Type B pancreatic cell (in vitro differentiated cells): ENCODE data around the gene SUCLG2. TPM values are rescaled to one million over a fixed set of nuclear protein-coding genes. Genes with fewer than 3 reads are reported as not detected.

ENCODE experiments used
- DNase-seq: peaks from one replicate; pipeline ENCODE4 v3.0.0; 2021; ENCODE audit warnings: mixed read lengths; ENCODE audit not compliant: unreplicated experiment; ENCODE audit errors: extremely low spot score
- H3K27ac Mint-ChIP-seq: 2 replicates; pipeline ENCODE4 v1.8.0; 2021; ENCODE audit warnings: mild to moderate bottlenecking, mixed read lengths
- H3K27me3 Mint-ChIP-seq: 2 replicates; pipeline ENCODE4 v1.8.0; 2021; ENCODE audit warnings: mixed read lengths
- H3K36me3 Mint-ChIP-seq: 2 replicates; pipeline ENCODE4 v1.8.0; 2021; ENCODE audit warnings: mixed read lengths
- H3K4me1 Mint-ChIP-seq: one replicate; pipeline ENCODE4 v1.8.0; 2021; ENCODE audit warnings: mixed read lengths; ENCODE audit not compliant: unreplicated experiment
- H3K4me3 Mint-ChIP-seq: 2 replicates; pipeline ENCODE4 v1.8.0; 2021; ENCODE audit warnings: mild to moderate bottlenecking, mixed read lengths
- H3K9me3 Mint-ChIP-seq: 2 replicates; pipeline ENCODE4 v1.8.0; 2021; ENCODE audit warnings: mixed read lengths
- total RNA-seq: library from RNA; stranded (reverse); gene quantifications from 2 replicates; pipeline ENCODE4 v1.2.1, GENCODE V29; 2021; ENCODE audit warnings: low replicate concordance
- TF ChIP-seq, protein P1 (sequence below): fragments of 200-600 bp; sonication (generic); conservative IDR thresholded peaks from 2 replicates; pipeline ENCODE4 v1.5.0; 2021; ENCODE audit warnings: antibody characterized with exemption, mild to moderate bottlenecking

Gene SUCLG2
- total RNA-seq, 1 donor from 2014 or later, result 42.8 TPM

- peaks cover 8% of the 10 kb centered on the region for H3K9me3 Mint-ChIP-seq
- no peak overlapping the region for H3K4me3 Mint-ChIP-seq
- H3K36me3 Mint-ChIP-seq, result peaks cover 9% of the 10 kb centered on the region
- TF ChIP-seq, protein P1, sequence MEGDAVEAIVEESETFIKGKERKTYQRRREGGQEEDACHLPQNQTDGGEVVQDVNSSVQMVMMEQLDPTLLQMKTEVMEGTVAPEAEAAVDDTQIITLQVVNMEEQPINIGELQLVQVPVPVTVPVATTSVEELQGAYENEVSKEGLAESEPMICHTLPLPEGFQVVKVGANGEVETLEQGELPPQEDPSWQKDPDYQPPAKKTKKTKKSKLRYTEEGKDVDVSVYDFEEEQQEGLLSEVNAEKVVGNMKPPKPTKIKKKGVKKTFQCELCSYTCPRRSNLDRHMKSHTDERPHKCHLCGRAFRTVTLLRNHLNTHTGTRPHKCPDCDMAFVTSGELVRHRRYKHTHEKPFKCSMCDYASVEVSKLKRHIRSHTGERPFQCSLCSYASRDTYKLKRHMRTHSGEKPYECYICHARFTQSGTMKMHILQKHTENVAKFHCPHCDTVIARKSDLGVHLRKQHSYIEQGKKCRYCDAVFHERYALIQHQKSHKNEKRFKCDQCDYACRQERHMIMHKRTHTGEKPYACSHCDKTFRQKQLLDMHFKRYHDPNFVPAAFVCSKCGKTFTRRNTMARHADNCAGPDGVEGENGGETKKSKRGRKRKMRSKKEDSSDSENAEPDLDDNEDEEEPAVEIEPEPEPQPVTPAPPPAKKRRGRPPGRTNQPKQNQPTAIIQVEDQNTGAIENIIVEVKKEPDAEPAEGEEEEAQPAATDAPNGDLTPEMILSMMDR, result no peak
- H3K4me1 Mint-ChIP-seq, result peaks cover 17% of the 10 kb centered on the region
- no peak for DNase-seq
- no peak overlapping the region for H3K27ac Mint-ChIP-seq
- no peaks in the 10 kb centered on the region for H3K27me3 Mint-ChIP-seq
Observed at GRCh38 chr3:67384016-67384415, 270.4 kb downstream of the SUCLG2 start.

- peaks cover 8% of the 10 kb centered on the region for H3K9me3 Mint-ChIP-seq
- H3K27me3 Mint-ChIP-seq, result no peaks in the 10 kb centered on the region
- H3K4me3 Mint-ChIP-seq, result no peak overlapping the region
- DNase-seq, result no peak
- peaks cover 4% of the 10 kb centered on the region for H3K36me3 Mint-ChIP-seq
- TF ChIP-seq, protein P1, result no peak
- no peak overlapping the region for H3K27ac Mint-ChIP-seq
- peaks cover 17% of the 10 kb centered on the region for H3K4me1 Mint-ChIP-seq
Observed at GRCh38 chr3:67383379-67383778, 271.0 kb downstream of the SUCLG2 start.

DNA sequence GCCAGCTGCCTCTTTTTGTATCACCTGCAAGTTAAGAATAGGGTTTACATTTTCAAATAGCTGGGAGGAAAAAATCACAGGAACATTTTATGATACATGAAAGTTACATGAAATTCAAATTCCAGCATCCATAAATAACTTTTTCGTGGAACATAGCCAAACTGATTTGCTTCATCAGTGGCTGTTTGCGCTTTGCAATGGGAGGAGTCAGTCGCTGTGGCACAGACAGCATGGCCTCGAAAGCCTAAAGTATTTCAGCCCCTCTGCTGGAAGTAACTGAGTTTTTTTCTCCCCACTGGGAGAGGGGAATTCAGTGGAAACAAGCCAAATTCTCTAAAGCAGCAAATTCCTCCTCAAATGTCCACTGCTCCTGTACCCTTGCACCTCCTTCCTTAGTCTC is 271.9 kb downstream of the SUCLG2 start:
- Mint-ChIP-seq H3K27ac (no peak overlapping the region), H3K4me3 (no peak overlapping the region), H3K36me3 (peaks cover 8% of the 10 kb centered on the region), H3K27me3 (no peaks in the 10 kb centered on the region), H3K4me1 (peaks cover 17% of the 10 kb centered on the region), H3K9me3 (peaks cover 8% of the 10 kb centered on the region)
- TF ChIP-seq, protein P1, result no peak
- no peak for DNase-seq

DNA sequence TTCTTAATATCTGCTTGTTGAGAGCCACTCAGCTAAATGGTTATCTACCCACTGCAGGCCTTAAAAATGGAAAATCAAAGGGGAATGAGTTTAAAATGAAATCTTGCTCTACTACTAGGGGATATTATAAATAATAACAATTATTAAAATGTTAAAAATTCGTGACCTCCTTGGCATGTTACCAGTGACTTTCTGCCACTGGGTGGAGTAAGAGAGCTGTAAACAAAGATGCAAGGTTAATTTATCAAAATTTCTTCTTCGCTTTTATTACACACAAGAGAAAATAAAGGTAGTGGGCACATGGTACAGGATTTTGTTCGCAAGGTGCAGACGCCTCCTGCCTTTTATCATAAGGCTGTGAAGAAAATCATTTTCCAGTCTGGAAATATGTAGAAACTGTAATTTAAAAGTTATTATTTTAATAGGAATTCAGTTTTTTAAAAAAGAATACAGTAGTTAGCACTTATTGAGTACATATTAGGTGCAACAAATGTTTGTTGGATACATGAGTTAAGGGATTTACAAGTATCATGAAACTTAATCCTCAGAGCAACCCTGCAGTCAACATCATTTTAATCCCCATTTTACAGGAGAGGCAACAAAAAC is 272.6 kb downstream of the SUCLG2 start:
- DNase-seq, result no peak
- Mint-ChIP-seq H3K4me1 (peaks cover 17% of the 10 kb centered on the region), H3K4me3 (no peak overlapping the region)

DNA sequence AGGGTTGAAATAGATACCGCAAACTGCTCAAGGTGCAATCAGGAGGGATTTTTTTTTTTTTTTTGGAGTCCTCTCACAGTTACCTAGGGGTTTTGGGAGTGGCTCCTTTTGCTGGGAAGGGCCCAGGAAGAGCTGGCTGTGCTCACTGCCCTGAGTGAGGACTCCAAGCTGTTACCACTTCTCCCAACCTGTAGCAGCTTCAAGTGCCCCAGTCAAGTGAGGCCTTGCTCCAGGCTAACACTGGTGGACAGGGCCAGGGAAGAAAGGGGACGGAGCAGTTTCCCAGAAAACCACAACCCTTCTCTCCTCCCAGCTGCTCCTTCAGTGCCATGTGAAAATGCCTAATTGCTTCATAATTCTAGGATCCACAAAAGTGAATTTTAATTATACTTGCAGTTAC is 274.3 kb downstream of the SUCLG2 start:
- Mint-ChIP-seq H3K36me3 (peaks cover 4% of the 10 kb centered on the region), H3K4me3 (no peak overlapping the region), H3K27ac (no peak overlapping the region), H3K4me1 (peaks cover 17% of the 10 kb centered on the region), H3K27me3 (no peaks in the 10 kb centered on the region), H3K9me3 (no peaks in the 10 kb centered on the region)
- no peak for DNase-seq
- TF ChIP-seq, protein P1, result no peak

More for the DNA sequence above, 272.6 kb downstream of the SUCLG2 start:
- Mint-ChIP-seq H3K27me3 (no peaks in the 10 kb centered on the region), H3K36me3 (peaks cover 5% of the 10 kb centered on the region), H3K27ac (no peak overlapping the region), H3K9me3 (peaks cover 5% of the 10 kb centered on the region)
- TF ChIP-seq, protein P1, result peak; percentile 93
